H1 (cell line): ENCODE measurements around the gene POLA2. TPM values are rescaled to one million over a fixed set of nuclear protein-coding genes. Genes with fewer than 3 reads are reported as not detected.

Source experiments
- CBX8 ChIP-seq: fragments of 300-800, 300-1000 bp; sonication (generic); IDR thresholded peaks from 2 replicates; pipeline ENCODE4 v1.7.1; 2016; ENCODE audit warnings: low read depth, low read length, borderline replicate concordance
- CEBPB ChIP-seq: IDR thresholded peaks from 2 replicates; pipeline ENCODE4 v1.6.1; 2012; ENCODE audit warnings: low read depth, low read length
- CHD2 ChIP-seq: IDR thresholded peaks from 2 replicates; pipeline ENCODE4 v1.6.1; 2012; ENCODE audit warnings: low read length, improper control_type of control experiment
- FOSL1 ChIP-seq: IDR thresholded peaks from 2 replicates; pipeline ENCODE4 v1.6.1; 2011; ENCODE audit warnings: mild to moderate bottlenecking, low read depth, low read length, moderate library complexity; ENCODE audit not compliant: insufficient read depth
- POLR2A ChIP-seq, 2 experiments: IDR thresholded peaks; 1 replicate in 1 of 2; 2 replicates in 1 of 2; pipeline ENCODE4 v1.6.1; 2011; ENCODE audit warnings: low read depth in 2 of 2, low read length in 2 of 2, mild to moderate bottlenecking in 2 of 2; ENCODE audit errors: control extremely low read depth in 1 of 2
- POLR2AphosphoS5 ChIP-seq: IDR thresholded peaks from 2 replicates; pipeline ENCODE4 v1.6.1; 2011; ENCODE audit warnings: low read depth, low read length
- SRF ChIP-seq: IDR thresholded peaks from 2 replicates; pipeline ENCODE4 v1.6.1; 2011; ENCODE audit warnings: mild to moderate bottlenecking, low read depth, low read length, moderate library complexity
- polyA plus RNA-seq, 7 experiments: library from polyadenylated mRNA; depleted of rRNA in 3 of 7; stranded (reverse) in 5 of 7; unstranded in 2 of 7; fragments of >200 nt in 5 of 7; fragments of 200-250 nt in 2 of 7; gene quantifications; 1 replicate in 5 of 7; 2 replicates in 1 of 7; 4 replicates in 1 of 7; pipeline versions ENCODE4 v1.2.1 to v1.2.3, GENCODE V29; 2011 to 2013; ENCODE audit warnings: missing spikeins in 2 of 7, mixed read lengths in 2 of 7
- total RNA-seq: library from RNA; stranded (reverse); fragmentation: NEBNext Ultra II Directional; extraction: Animal tissue kit (Norgen Biotek cat#: 25700); gene quantifications from 2 replicates; pipeline ENCODE4 v1.2.1, GENCODE V29; 2021
- TF ChIP-seq, protein P1 (sequence below): fragments of 300-600 bp; sonication (generic); IDR thresholded peaks from 2 replicates; pipeline ENCODE4 v1.7.1; 2012; ENCODE audit warnings: low read length, moderate library complexity, mild to moderate bottlenecking, inconsistent platforms; ENCODE audit not compliant: insufficient replicate concordance
- TF ChIP-seq, protein P2 (sequence below): IDR thresholded peaks from 2 replicates; pipeline ENCODE4 v1.6.1; 2011; ENCODE audit warnings: low read length, improper control_type of control experiment

Gene POLA2
- total and polyA plus RNA-seq, 2 of the 8 experiments (the other 6 are each of a cell fraction or from before 2014, with no cell fraction given): 31.2 to 55.9 TPM

DNA sequence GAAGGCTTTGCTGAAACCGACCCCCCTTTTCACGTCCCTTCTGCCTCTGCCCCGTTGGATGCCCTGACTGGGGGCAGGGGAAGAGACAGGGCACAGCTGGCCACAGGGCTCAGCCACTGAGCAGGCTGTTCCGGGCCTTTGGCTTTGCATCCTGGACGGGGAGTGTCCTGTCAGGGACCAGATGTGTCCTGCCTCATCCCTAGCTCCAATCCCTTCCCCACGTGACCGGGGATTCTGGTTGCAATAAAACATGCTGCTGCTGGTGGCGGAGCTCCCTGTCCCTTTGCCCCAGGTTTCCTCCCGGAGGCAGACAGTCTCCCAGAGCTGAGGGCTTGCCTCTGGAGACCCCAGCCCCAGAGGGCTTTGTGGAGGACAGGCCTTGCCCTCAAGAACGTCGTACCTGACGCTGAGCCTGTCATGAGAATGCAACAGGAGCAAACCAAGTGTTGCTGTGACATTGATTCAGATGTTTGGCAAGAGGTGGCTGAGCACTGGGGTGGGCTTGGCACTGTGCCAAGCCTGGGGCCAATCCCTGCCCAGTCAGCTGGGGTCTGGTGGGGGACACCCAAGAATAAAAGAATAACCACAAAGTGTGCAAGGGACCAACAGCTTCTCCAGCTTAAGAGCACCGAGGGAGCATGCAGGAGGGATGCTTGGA is 60.2 kb downstream of the POLA2 start (continued):
- TF ChIP-seq, protein P1, sequence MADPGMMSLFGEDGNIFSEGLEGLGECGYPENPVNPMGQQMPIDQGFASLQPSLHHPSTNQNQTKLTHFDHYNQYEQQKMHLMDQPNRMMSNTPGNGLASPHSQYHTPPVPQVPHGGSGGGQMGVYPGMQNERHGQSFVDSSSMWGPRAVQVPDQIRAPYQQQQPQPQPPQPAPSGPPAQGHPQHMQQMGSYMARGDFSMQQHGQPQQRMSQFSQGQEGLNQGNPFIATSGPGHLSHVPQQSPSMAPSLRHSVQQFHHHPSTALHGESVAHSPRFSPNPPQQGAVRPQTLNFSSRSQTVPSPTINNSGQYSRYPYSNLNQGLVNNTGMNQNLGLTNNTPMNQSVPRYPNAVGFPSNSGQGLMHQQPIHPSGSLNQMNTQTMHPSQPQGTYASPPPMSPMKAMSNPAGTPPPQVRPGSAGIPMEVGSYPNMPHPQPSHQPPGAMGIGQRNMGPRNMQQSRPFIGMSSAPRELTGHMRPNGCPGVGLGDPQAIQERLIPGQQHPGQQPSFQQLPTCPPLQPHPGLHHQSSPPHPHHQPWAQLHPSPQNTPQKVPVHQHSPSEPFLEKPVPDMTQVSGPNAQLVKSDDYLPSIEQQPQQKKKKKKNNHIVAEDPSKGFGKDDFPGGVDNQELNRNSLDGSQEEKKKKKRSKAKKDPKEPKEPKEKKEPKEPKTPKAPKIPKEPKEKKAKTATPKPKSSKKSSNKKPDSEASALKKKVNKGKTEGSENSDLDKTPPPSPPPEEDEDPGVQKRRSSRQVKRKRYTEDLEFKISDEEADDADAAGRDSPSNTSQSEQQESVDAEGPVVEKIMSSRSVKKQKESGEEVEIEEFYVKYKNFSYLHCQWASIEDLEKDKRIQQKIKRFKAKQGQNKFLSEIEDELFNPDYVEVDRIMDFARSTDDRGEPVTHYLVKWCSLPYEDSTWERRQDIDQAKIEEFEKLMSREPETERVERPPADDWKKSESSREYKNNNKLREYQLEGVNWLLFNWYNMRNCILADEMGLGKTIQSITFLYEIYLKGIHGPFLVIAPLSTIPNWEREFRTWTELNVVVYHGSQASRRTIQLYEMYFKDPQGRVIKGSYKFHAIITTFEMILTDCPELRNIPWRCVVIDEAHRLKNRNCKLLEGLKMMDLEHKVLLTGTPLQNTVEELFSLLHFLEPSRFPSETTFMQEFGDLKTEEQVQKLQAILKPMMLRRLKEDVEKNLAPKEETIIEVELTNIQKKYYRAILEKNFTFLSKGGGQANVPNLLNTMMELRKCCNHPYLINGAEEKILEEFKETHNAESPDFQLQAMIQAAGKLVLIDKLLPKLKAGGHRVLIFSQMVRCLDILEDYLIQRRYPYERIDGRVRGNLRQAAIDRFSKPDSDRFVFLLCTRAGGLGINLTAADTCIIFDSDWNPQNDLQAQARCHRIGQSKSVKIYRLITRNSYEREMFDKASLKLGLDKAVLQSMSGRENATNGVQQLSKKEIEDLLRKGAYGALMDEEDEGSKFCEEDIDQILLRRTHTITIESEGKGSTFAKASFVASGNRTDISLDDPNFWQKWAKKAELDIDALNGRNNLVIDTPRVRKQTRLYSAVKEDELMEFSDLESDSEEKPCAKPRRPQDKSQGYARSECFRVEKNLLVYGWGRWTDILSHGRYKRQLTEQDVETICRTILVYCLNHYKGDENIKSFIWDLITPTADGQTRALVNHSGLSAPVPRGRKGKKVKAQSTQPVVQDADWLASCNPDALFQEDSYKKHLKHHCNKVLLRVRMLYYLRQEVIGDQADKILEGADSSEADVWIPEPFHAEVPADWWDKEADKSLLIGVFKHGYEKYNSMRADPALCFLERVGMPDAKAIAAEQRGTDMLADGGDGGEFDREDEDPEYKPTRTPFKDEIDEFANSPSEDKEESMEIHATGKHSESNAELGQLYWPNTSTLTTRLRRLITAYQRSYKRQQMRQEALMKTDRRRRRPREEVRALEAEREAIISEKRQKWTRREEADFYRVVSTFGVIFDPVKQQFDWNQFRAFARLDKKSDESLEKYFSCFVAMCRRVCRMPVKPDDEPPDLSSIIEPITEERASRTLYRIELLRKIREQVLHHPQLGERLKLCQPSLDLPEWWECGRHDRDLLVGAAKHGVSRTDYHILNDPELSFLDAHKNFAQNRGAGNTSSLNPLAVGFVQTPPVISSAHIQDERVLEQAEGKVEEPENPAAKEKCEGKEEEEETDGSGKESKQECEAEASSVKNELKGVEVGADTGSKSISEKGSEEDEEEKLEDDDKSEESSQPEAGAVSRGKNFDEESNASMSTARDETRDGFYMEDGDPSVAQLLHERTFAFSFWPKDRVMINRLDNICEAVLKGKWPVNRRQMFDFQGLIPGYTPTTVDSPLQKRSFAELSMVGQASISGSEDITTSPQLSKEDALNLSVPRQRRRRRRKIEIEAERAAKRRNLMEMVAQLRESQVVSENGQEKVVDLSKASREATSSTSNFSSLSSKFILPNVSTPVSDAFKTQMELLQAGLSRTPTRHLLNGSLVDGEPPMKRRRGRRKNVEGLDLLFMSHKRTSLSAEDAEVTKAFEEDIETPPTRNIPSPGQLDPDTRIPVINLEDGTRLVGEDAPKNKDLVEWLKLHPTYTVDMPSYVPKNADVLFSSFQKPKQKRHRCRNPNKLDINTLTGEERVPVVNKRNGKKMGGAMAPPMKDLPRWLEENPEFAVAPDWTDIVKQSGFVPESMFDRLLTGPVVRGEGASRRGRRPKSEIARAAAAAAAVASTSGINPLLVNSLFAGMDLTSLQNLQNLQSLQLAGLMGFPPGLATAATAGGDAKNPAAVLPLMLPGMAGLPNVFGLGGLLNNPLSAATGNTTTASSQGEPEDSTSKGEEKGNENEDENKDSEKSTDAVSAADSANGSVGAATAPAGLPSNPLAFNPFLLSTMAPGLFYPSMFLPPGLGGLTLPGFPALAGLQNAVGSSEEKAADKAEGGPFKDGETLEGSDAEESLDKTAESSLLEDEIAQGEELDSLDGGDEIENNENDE: no peak
- TF ChIP-seq CEBPB (no peak), SRF (no peak), CBX8 (no peak), CHD2 (no peak), FOSL1 (no peak), POLR2AphosphoS5 (no peak; the same call in 1 of the 2 replicates), POLR2A (IDR thresholded peaks at IDR 0.05; ENCODE audit: control extremely low read depth in 1 of 2, low read depth in 2 of 2, low read length in 2 of 2) (no peak)
- TF ChIP-seq, protein P2, sequence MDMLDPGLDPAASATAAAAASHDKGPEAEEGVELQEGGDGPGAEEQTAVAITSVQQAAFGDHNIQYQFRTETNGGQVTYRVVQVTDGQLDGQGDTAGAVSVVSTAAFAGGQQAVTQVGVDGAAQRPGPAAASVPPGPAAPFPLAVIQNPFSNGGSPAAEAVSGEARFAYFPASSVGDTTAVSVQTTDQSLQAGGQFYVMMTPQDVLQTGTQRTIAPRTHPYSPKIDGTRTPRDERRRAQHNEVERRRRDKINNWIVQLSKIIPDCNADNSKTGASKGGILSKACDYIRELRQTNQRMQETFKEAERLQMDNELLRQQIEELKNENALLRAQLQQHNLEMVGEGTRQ: no peak
